HCT116 (cell line): ENCODE measurements around the gene HOPX. TPM values are rescaled to one million over a fixed set of nuclear protein-coding genes. Genes with fewer than 3 reads are reported as not detected.

Experiments used
- ATAC-seq: fragments of 200-7000 bp; cut with Tn5 transposase; 2 replicates; pipeline ENCODE4 v1.9.1; 2020; ENCODE audit warnings: mild to moderate bottlenecking, moderate library complexity
- BruUV-seq: library from RNA; stranded (reverse); fragments of 400-500 nt; replicated peaks from 2 replicates; lab custom pipeline; 2021; lab: Mats Ljungman, UMichigan
- CTCF ChIA-PET: fragments of 300-600 bp; sonication (Branson Sonifier 250); formaldehyde crosslinking; loops from one replicate; lab custom pipeline; 2021; ENCODE audit warnings: antibody characterized with exemption; lab: Charles Lee
- POLR2A ChIA-PET: fragments of 300-600, 350-600 bp; sonication (Branson Sonifier 250); formaldehyde crosslinking; loops from one replicate; lab custom pipeline; 2021; ENCODE audit warnings: antibody characterized with exemption; lab: Charles Lee
- RAD21 ChIA-PET, 2 experiments: fragments of 300-600 bp; sonication (Branson Sonifier 250); formaldehyde crosslinking; loops; one replicate each; lab custom pipeline; 2023; ENCODE audit warnings: low total read pairs in 2 of 2; ENCODE audit not compliant: uncharacterized antibody in 2 of 2, unreplicated experiment in 2 of 2, low non-redundant PET in 1 of 2; lab: Charles Lee
- DNase-seq: peaks from one replicate; pipeline ENCODE4 v3.0.0-alpha.2; 2010; ENCODE audit warnings: low read depth, low spot score
- H2AFZ ChIP-seq: fragments of 200-600 bp; shearing (Covaris generic), sonication (generic); 2 replicates; pipeline ENCODE4 v1.6.1; 2017; ENCODE audit warnings: low read depth, mixed run types, mixed read lengths, antibody characterized with exemption, low read length; ENCODE audit not compliant: poor library complexity, severe bottlenecking
- H3K27ac ChIP-seq: 2 replicates; pipeline ENCODE4 v1.5.1; 2012; ENCODE audit warnings: low read depth, low read length
- H3K27me3 ChIP-seq: fragments of 200-600 bp; sonication (generic); 2 replicates; pipeline ENCODE4 v1.6.1; 2016; ENCODE audit warnings: mixed run types, low read length, mixed read lengths; ENCODE audit not compliant: insufficient read depth
- H3K36me3 ChIP-seq, 2 experiments: fragments of 200-500 bp in 1 of 2; fragments of 200-600 bp in 1 of 2; sonication (Bioruptor generic) in 1 of 2; sonication (generic) in 1 of 2; 2 replicates each; pipeline versions ENCODE4 v1.5.1 to v1.6.1; 2014 to 2016; ENCODE audit warnings: low read length in 2 of 2, inconsistent platforms in 1 of 2, mixed read lengths in 1 of 2, mixed run types in 1 of 2; ENCODE audit not compliant: insufficient read depth in 2 of 2, control insufficient read depth in 1 of 2
- H3K4me1 ChIP-seq, 2 experiments: fragments of 200-600 bp in 1 of 2; sonication (generic) in 1 of 2; 2 replicates each; pipeline versions ENCODE4 v1.5.1 to v1.6.1; 2012 to 2017; ENCODE audit warnings: low read length in 2 of 2, inconsistent platforms in 1 of 2, mild to moderate bottlenecking in 1 of 2, mixed read lengths in 1 of 2, mixed run types in 1 of 2, moderate library complexity in 1 of 2; ENCODE audit not compliant: insufficient read depth in 2 of 2, control insufficient read depth in 1 of 2
- H3K4me2 ChIP-seq: fragments of 200-600 bp; sonication (generic); 2 replicates; pipeline ENCODE4 v1.6.1; 2017; ENCODE audit warnings: mixed run types, low read length, mixed read lengths
- H3K4me3 ChIP-seq, 2 experiments: fragments of 200-600 bp in 1 of 2; sonication (generic) in 1 of 2; replicated peaks in 1 of 2; 2 replicates each; pipeline ENCODE4 v1.5.1; 2011 to 2016; ENCODE audit warnings: low read length in 2 of 2, control low read depth in 1 of 2, low read depth in 1 of 2, mild to moderate bottlenecking in 1 of 2, mixed read lengths in 1 of 2, mixed run types in 1 of 2
- H3K79me2 ChIP-seq: fragments of 200-600 bp; sonication (generic); 2 replicates; pipeline ENCODE4 v1.6.1; 2017; ENCODE audit warnings: mild to moderate bottlenecking, mixed run types, low read length, moderate library complexity, mixed read lengths; ENCODE audit not compliant: insufficient read depth
- H3K9ac ChIP-seq: fragments of 200-600 bp; sonication (generic); 2 replicates; pipeline ENCODE4 v1.6.1; 2016; ENCODE audit warnings: low read length, mixed read lengths
- H3K9me2 ChIP-seq: fragments of 200-600 bp; sonication (generic), shearing (Covaris generic); 2 replicates; pipeline ENCODE4 v1.6.1; 2017; ENCODE audit warnings: mixed run types, mild to moderate bottlenecking, moderate library complexity; ENCODE audit not compliant: insufficient read depth
- H3K9me3 ChIP-seq, 2 experiments: fragments of 200-500 bp in 1 of 2; fragments of 200-600 bp in 1 of 2; sonication (Bioruptor generic) in 1 of 2; sonication (generic) in 1 of 2; 2 replicates each; pipeline ENCODE4 v1.6.1; 2014 to 2017; ENCODE audit warnings: low read length in 2 of 2, mixed read lengths in 2 of 2, inconsistent platforms in 1 of 2, low read depth in 1 of 2, mild to moderate bottlenecking in 1 of 2, mixed run types in 1 of 2, moderate library complexity in 1 of 2; ENCODE audit not compliant: control insufficient read depth in 1 of 2, insufficient read depth in 1 of 2
- H4K20me1 ChIP-seq: fragments of 200-600 bp; sonication (generic), shearing (Covaris generic); 2 replicates; pipeline ENCODE4 v1.6.1; 2017; ENCODE audit warnings: mixed run types, mild to moderate bottlenecking, moderate library complexity; ENCODE audit not compliant: insufficient read depth
- CBX3 ChIP-seq: IDR thresholded peaks from 2 replicates; pipeline ENCODE4 v1.6.1; 2012; ENCODE audit warnings: low read depth
- CEBPB ChIP-seq: IDR thresholded peaks from 2 replicates; pipeline ENCODE4 v1.6.1; 2012; ENCODE audit warnings: low read depth
- ELF1 ChIP-seq: IDR thresholded peaks from 2 replicates; pipeline ENCODE4 v1.6.1; 2012; ENCODE audit warnings: low read depth, borderline replicate concordance
- EZH2 ChIP-seq: fragments of 200-600 bp; sonication (generic); IDR thresholded peaks from 2 replicates; pipeline ENCODE4 v1.6.1; 2017; ENCODE audit warnings: antibody characterized with exemption, mixed run types
- EZH2phosphoT487 ChIP-seq: fragments of 200-600 bp; IDR thresholded peaks from 2 replicates; pipeline ENCODE4 v1.6.1; 2018; ENCODE audit warnings: antibody characterized with exemption, borderline replicate concordance
- FOSL1 ChIP-seq: IDR thresholded peaks from 2 replicates; pipeline ENCODE4 v1.6.1; 2012; ENCODE audit warnings: low read depth
- JUND ChIP-seq: IDR thresholded peaks from 2 replicates; pipeline ENCODE4 v1.6.1; 2012
- POLR2A ChIP-seq: IDR thresholded peaks from 2 replicates; pipeline ENCODE4 v1.7.0; 2011; ENCODE audit warnings: borderline replicate concordance; ENCODE audit not compliant: insufficient read depth, insufficient read length; ENCODE audit errors: extremely low read depth
- POLR2AphosphoS5 ChIP-seq: IDR thresholded peaks from 2 replicates; pipeline ENCODE4 v1.6.1; 2011; ENCODE audit warnings: mild to moderate bottlenecking, low read depth, low read length, moderate library complexity
- RAD21 ChIP-seq: IDR thresholded peaks from 2 replicates; pipeline ENCODE4 v1.6.1; 2012; ENCODE audit warnings: low read depth, mild to moderate bottlenecking
- SIN3A ChIP-seq: IDR thresholded peaks from 2 replicates; pipeline ENCODE4 v1.6.1; 2012; ENCODE audit warnings: low read depth
- SP1 ChIP-seq: IDR thresholded peaks from 2 replicates; pipeline ENCODE4 v1.6.1; 2012; ENCODE audit warnings: low read depth
- YY1 ChIP-seq: IDR thresholded peaks from 2 replicates; pipeline ENCODE4 v1.6.1; 2011; ENCODE audit warnings: low read length, low read depth, moderate library complexity, mild to moderate bottlenecking; ENCODE audit not compliant: insufficient replicate concordance; ENCODE audit errors: extremely low read depth
- ZFX ChIP-seq: fragments of 450-650 bp; IDR thresholded peaks from 2 replicates; pipeline ENCODE4 v1.6.1; 2017
- ZNF274 ChIP-seq: fragments of 200-500 bp; sonication (Bioruptor generic); IDR thresholded peaks from 2 replicates; pipeline ENCODE4 v1.6.1; 2014; ENCODE audit warnings: mild to moderate bottlenecking, low read depth, low read length, inconsistent platforms
- intact Hi-C: fragments of 100-400 bp; cut with micrococcal nuclease; formaldehyde crosslinking; loops from 2 replicates; pipeline ENCODE4 v1.10.0; 2022
- total RNA-seq: library from RNA; stranded (reverse); gene quantifications from one replicate; pipeline ENCODE4 v1.2.1, GENCODE V29; 2021; ENCODE audit not compliant: unreplicated experiment
- TF ChIP-seq, protein P1 (sequence below), 3 experiments: fragments of 200-600 bp in 1 of 3; sonication (generic) in 1 of 3; IDR thresholded peaks in 2 of 3; conservative IDR thresholded peaks in 1 of 3; 2 replicates each; pipeline ENCODE4 v1.5.1; 2012 to 2017; ENCODE audit warnings: low read depth in 2 of 3, low read length in 2 of 3, antibody characterized with exemption in 1 of 3, borderline replicate concordance in 1 of 3, control low read depth in 1 of 3, mild to moderate bottlenecking in 1 of 3, mixed read lengths in 1 of 3, mixed run types in 1 of 3, moderate library complexity in 1 of 3; ENCODE audit not compliant: insufficient read depth in 1 of 3
- TF ChIP-seq, protein P2 (sequence below): IDR thresholded peaks from 2 replicates; pipeline ENCODE4 v1.6.1; 2012
- TF ChIP-seq, protein P3 (sequence below): IDR thresholded peaks from 2 replicates; pipeline ENCODE4 v1.6.1; 2012; ENCODE audit warnings: low read depth
- TF ChIP-seq, protein P4 (sequence below): IDR thresholded peaks from 2 replicates; pipeline ENCODE4 v1.6.1; 2012

Gene HOPX
- total RNA-seq, 1 experiment from 2014 or later, result 0.42 TPM

DNA sequence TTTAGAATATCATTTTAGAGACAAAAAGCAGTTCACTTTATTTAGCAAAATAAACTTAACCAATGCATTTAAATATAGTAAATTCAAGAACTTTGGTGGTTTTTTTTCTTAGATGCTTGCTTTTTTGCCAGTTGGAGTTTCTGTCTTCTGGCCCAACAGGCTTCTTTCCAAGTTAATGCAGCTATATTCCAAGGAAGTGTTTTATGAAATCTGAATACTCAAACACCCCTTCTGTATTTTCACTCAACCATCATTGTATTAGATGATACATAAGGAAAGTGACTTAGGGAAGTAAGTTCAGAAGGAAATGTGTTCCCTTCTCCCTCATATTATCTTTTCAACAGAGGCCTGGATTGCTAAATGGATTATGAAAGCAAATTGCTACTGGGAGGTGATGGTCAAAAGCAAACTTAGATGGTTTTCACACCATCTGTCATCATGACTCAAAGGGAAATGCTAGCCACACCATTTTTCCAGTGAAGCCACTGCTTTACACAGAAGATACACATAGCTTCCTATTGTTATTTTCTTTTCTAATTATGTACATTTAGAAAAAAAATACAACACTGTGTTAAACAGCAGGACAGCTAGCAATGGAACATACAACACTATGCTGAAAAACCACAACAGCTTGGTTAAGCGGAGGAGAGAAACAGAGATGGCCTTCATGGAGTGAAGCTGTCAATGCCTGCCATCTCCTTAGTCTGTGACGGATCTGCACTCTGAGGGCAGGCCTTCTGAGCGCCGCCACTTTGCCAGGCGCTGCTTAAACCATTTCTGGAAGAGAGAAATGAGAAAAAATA lies 32.9 kb downstream of the HOPX start (continued):
- TF ChIP-seq ZNF274 (no peak), POLR2AphosphoS5 (no peak), ZFX (no peak), EZH2phosphoT487 (no peak), POLR2A (no peak), ELF1 (no peak), SP1 (no peak), RAD21 (no peak), CBX3 (no peak)
- TF ChIP-seq, protein P1, sequence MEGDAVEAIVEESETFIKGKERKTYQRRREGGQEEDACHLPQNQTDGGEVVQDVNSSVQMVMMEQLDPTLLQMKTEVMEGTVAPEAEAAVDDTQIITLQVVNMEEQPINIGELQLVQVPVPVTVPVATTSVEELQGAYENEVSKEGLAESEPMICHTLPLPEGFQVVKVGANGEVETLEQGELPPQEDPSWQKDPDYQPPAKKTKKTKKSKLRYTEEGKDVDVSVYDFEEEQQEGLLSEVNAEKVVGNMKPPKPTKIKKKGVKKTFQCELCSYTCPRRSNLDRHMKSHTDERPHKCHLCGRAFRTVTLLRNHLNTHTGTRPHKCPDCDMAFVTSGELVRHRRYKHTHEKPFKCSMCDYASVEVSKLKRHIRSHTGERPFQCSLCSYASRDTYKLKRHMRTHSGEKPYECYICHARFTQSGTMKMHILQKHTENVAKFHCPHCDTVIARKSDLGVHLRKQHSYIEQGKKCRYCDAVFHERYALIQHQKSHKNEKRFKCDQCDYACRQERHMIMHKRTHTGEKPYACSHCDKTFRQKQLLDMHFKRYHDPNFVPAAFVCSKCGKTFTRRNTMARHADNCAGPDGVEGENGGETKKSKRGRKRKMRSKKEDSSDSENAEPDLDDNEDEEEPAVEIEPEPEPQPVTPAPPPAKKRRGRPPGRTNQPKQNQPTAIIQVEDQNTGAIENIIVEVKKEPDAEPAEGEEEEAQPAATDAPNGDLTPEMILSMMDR (IDR thresholded peaks at IDR 0.05 in 2 of 3, conservative IDR thresholded peaks at IDR 0.05 in 1 of 3; ENCODE audit: borderline replicate concordance in 1 of 3, insufficient read depth in 1 of 3, low read depth in 2 of 3, low read length in 2 of 3), result no peak
- TF ChIP-seq, protein P2, sequence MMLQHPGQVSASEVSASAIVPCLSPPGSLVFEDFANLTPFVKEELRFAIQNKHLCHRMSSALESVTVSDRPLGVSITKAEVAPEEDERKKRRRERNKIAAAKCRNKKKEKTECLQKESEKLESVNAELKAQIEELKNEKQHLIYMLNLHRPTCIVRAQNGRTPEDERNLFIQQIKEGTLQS, result no peak
- TF ChIP-seq, all 23 proteins: peak for 0

DNA sequence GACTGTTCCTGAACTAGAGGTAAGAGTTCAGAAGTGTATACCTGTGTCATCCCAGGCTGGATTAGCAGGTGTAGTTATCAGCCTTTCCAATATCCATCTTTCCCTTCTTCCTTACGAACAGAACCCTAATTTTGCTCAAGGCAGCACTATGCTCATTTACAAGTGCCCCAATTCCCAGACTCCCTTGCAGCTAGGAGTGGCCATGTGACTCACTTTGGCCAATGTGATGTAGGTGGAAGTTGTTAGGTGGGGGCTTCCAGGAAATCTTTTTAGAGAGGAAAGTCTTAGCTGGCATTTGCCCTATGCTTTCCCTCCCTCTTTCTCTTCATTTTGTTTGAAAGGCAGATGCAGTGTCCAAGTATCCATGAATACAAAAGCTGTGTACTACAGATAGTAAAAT lies 34.8 kb downstream of the HOPX start:
- intact Hi-C loops, result no loop called here
- Histone ChIP-seq H3K4me2 (no peak overlapping the region), H3K79me2 (no peaks in the 10 kb centered on the region), H2AFZ (no peak overlapping the region), H4K20me1 (no peaks in the 10 kb centered on the region), H3K36me3 (no peaks in the 10 kb centered on the region)
- BruUV-seq, result no TSS peak
- no peak for DNase-seq
- no peak for ATAC-seq
- RAD21 ChIA-PET, result interaction anchor here in 1 of 2 experiments (0.6 kb wide), 1 partner anchor 142 kb away, joined by 3 read pairs; no protein-coding TSS in a partner anchor
- TF ChIP-seq YY1 (no peak), RAD21 (no peak), FOSL1 (no peak), ZFX (no peak), JUND (no peak), ELF1 (no peak), SIN3A (no peak), CEBPB (no peak), EZH2phosphoT487 (no peak), SP1 (no peak), CBX3 (no peak), EZH2 (no peak)
- TF ChIP-seq, protein P3, sequence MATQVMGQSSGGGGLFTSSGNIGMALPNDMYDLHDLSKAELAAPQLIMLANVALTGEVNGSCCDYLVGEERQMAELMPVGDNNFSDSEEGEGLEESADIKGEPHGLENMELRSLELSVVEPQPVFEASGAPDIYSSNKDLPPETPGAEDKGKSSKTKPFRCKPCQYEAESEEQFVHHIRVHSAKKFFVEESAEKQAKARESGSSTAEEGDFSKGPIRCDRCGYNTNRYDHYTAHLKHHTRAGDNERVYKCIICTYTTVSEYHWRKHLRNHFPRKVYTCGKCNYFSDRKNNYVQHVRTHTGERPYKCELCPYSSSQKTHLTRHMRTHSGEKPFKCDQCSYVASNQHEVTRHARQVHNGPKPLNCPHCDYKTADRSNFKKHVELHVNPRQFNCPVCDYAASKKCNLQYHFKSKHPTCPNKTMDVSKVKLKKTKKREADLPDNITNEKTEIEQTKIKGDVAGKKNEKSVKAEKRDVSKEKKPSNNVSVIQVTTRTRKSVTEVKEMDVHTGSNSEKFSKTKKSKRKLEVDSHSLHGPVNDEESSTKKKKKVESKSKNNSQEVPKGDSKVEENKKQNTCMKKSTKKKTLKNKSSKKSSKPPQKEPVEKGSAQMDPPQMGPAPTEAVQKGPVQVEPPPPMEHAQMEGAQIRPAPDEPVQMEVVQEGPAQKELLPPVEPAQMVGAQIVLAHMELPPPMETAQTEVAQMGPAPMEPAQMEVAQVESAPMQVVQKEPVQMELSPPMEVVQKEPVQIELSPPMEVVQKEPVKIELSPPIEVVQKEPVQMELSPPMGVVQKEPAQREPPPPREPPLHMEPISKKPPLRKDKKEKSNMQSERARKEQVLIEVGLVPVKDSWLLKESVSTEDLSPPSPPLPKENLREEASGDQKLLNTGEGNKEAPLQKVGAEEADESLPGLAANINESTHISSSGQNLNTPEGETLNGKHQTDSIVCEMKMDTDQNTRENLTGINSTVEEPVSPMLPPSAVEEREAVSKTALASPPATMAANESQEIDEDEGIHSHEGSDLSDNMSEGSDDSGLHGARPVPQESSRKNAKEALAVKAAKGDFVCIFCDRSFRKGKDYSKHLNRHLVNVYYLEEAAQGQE, result no peak
- TF ChIP-seq, protein P4, sequence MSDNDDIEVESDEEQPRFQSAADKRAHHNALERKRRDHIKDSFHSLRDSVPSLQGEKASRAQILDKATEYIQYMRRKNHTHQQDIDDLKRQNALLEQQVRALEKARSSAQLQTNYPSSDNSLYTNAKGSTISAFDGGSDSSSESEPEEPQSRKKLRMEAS, result no peak
- TF ChIP-seq, protein P2, result no peak
- TF ChIP-seq, all 23 proteins: peak for 0
- no peaks in the 10 kb centered on the region for H3K9me2 ChIP-seq
- peaks cover 12 to 17% of the 10 kb centered on the region in 2 experiments for H3K4me1 ChIP-seq
- peaks cover 0 to 4% of the 10 kb centered on the region in 2 experiments; a peak in 1 of 4 replicates for H3K9me3 ChIP-seq
- POLR2A ChIA-PET, result no interaction called here
- no peak overlapping the region for H3K27ac ChIP-seq
- no peak overlapping the region for H3K4me3 ChIP-seq
- no peaks in the 10 kb centered on the region for H3K27me3 ChIP-seq
- no peak overlapping the region for H3K9ac ChIP-seq
- CTCF ChIA-PET, result no interaction called here
